ENCODE measurements around the gene CTNND2. TPM values are rescaled to one million over a fixed set of nuclear protein-coding genes. Genes with fewer than 3 reads are reported as not detected.

CTNND2 gene
- total and polyA plus RNA-seq, 10 donors, result 0.93 to 51.0 (median 21.5) TPM

- Histone ChIP-seq H3K9me3 (no peaks in the 10 kb centered on the region), H3K27me3 (replicated peaks in 1 of 7) (no peaks in the 10 kb centered on the region), H3K36me3 (no peaks in the 10 kb centered on the region), H3K4me3 (no peak overlapping the region), H3K4me1 (peaks cover 0 to 10% (median 0%) of the 10 kb centered on the region in 6 donors), H3K27ac (no peak overlapping the region)
- intact Hi-C loops (cut with DNase I; ENCODE audit: low total_unique reads), result no loop called here
- TF ChIP-seq POLR2A (IDR thresholded peaks at IDR 0.05), result no peak
- TF ChIP-seq CTCF (IDR thresholded peaks at IDR 0.05 in 8 of 11, conservative IDR thresholded peaks at IDR 0.05 in 3 of 11), result no peak
- no peak for TF ChIP-seq POLR2AphosphoS5 (IDR thresholded peaks at IDR 0.05)
- DNase-seq, result no peak
- 38 to 48% (median 42%) methylated on average over 2 of the region's 2 CpGs for WGBS, 5 donors
These were observed 114.0 kb downstream of the CTNND2 start for GRCh38 chr5:11790201-11790600.

GRCh38 chr5:11785771-11786352 lies 118.4 kb downstream of the CTNND2 start:
- Histone ChIP-seq H3K4me3 (no peak overlapping the region), H3K27ac (no peak overlapping the region), H3K36me3 (no peaks in the 10 kb centered on the region), H3K9me3 (peaks cover 0 to 14% (median 9%) of the 10 kb centered on the region in 8 donors), H3K27me3 (replicated peaks in 1 of 7) (no peaks in the 10 kb centered on the region), H3K4me1 (no peaks in the 10 kb centered on the region)
- no peak for DNase-seq
- 82 to 88% (median 85%) methylated on average over 6 of the region's 6 CpGs for WGBS, 5 donors
- intact Hi-C loops (cut with DNase I; ENCODE audit: low total_unique reads), result no loop called here
- TF ChIP-seq CTCF (IDR thresholded peaks at IDR 0.05 in 8 of 11, conservative IDR thresholded peaks at IDR 0.05 in 3 of 11) (no peak), POLR2A (IDR thresholded peaks at IDR 0.05) (no peak), POLR2AphosphoS5 (IDR thresholded peaks at IDR 0.05) (no peak)

- Histone ChIP-seq H3K36me3 (no peaks in the 10 kb centered on the region), H3K4me3 (no peak overlapping the region), H3K27me3 (replicated peaks in 1 of 7) (no peaks in the 10 kb centered on the region), H3K4me1 (no peaks in the 10 kb centered on the region), H3K9me3 (peaks cover 0 to 14% (median 9%) of the 10 kb centered on the region in 8 donors), H3K27ac (no peak overlapping the region)
- intact Hi-C loops (cut with DNase I; ENCODE audit: low total_unique reads), result no loop called here
- WGBS, 5 donors, result 69 to 78% (median 76%) methylated on average over 4 of the region's 4 CpGs
- TF ChIP-seq POLR2AphosphoS5 (IDR thresholded peaks at IDR 0.05) (no peak), POLR2A (IDR thresholded peaks at IDR 0.05) (no peak), CTCF (IDR thresholded peaks at IDR 0.05 in 8 of 11, conservative IDR thresholded peaks at IDR 0.05 in 3 of 11) (no peak)
- DNase-seq, result no peak
These were observed 123.5 kb downstream of the CTNND2 start for GRCh38 chr5:11780641-11781345.

GRCh38 chr5:11777096-11777495 lies 127.2 kb downstream of the CTNND2 start:
- Histone ChIP-seq H3K27me3 (replicated peaks in 1 of 7) (no peaks in the 10 kb centered on the region), H3K9me3 (peaks cover 0 to 4% (median 0%) of the 10 kb centered on the region in 8 donors), H3K36me3 (no peaks in the 10 kb centered on the region), H3K4me3 (no peak overlapping the region), H3K4me1 (no peaks in the 10 kb centered on the region), H3K27ac (no peak overlapping the region)
- TF ChIP-seq POLR2A (IDR thresholded peaks at IDR 0.05) (no peak), POLR2AphosphoS5 (IDR thresholded peaks at IDR 0.05) (no peak), CTCF (IDR thresholded peaks at IDR 0.05 in 8 of 11, conservative IDR thresholded peaks at IDR 0.05 in 3 of 11) (no peak)
- no peak for DNase-seq
- intact Hi-C loops (cut with DNase I; ENCODE audit: low total_unique reads), result no loop called here
- 39 to 60% (median 45%) methylated on average over 2 of the region's 2 CpGs for WGBS, 5 donors
